ENCODE data around the gene ITIH6. TPM values are rescaled to one million over a fixed set of nuclear protein-coding genes. Genes with fewer than 3 reads are reported as not detected.

Gene ITIH6
- total RNA-seq, 2 experiments from 2014 or later, result not detected

- H3K79me2 ChIP-seq (ENCODE audit: insufficient read depth, low read depth, low read length), result no peaks in the 10 kb centered on the region
- ChIA-PET CTCF (ENCODE audit: unreplicated experiment) (no interaction called here), POLR2A (no interaction called here)
- H3K4me3 ChIP-seq (ENCODE audit: low read depth, low read length, poor library complexity, severe bottlenecking), result no peak overlapping the region
- no peak overlapping the region for H3K27ac ChIP-seq (ENCODE audit: low read depth, low read length, poor library complexity, severe bottlenecking)
- H3K36me3 ChIP-seq (ENCODE audit: insufficient read depth, low read length), result no peaks in the 10 kb centered on the region
- BruUV-seq (replicated peaks), result no TSS peak
- H3K4me2 ChIP-seq (ENCODE audit: low read length), result no peak overlapping the region
- TF ChIP-seq EZH2phosphoT487 (IDR thresholded peaks at IDR 0.05; ENCODE audit: borderline replicate concordance, low read depth, low read length), result no peak
- TF ChIP-seq CTCF (conservative IDR thresholded peaks at IDR 0.05; ENCODE audit: low read length), result no peak
- H2AFZ ChIP-seq (ENCODE audit: low read length), result no peak overlapping the region
- H3K9me3 ChIP-seq (ENCODE audit: low read length), result no peaks in the 10 kb centered on the region
- H3K4me1 ChIP-seq (ENCODE audit: insufficient read depth, low read length, poor library complexity, severe bottlenecking), result no peaks in the 10 kb centered on the region
- H3K9me2 ChIP-seq (ENCODE audit: insufficient read depth, low read length), result no peaks in the 10 kb centered on the region
- intact Hi-C loops (cut with micrococcal nuclease; ENCODE audit: unreplicated experiment), result no loop called here
- no peak for DNase-seq (ENCODE audit: low spot score)
- H4K20me1 ChIP-seq (ENCODE audit: insufficient read depth, low read length), result no peaks in the 10 kb centered on the region
These were observed 28.5 kb upstream of the ITIH6 start for GRCh38 chrX:54826598-54826997.

- no peaks in the 10 kb centered on the region for H3K4me1 ChIP-seq (ENCODE audit: insufficient read depth, low read length, poor library complexity, severe bottlenecking)
- ChIA-PET CTCF (ENCODE audit: unreplicated experiment) (no interaction called here), POLR2A (no interaction called here)
- DNase-seq (ENCODE audit: low spot score), result peak; percentile 12
- no peaks in the 10 kb centered on the region for H3K36me3 ChIP-seq (ENCODE audit: insufficient read depth, low read length)
- no peak overlapping the region for H3K4me2 ChIP-seq (ENCODE audit: low read length)
- no peak overlapping the region for H3K27ac ChIP-seq (ENCODE audit: low read depth, low read length, poor library complexity, severe bottlenecking)
- no peaks in the 10 kb centered on the region for H4K20me1 ChIP-seq (ENCODE audit: insufficient read depth, low read length)
- H2AFZ ChIP-seq (ENCODE audit: low read length), result no peak overlapping the region
- intact Hi-C loops (cut with micrococcal nuclease; ENCODE audit: unreplicated experiment), result no loop called here
- TF ChIP-seq EZH2phosphoT487 (IDR thresholded peaks at IDR 0.05; ENCODE audit: borderline replicate concordance, low read depth, low read length) (no peak), CTCF (conservative IDR thresholded peaks at IDR 0.05; ENCODE audit: low read length) (peak; percentile 44; the same call in 1 of the 2 replicates)
- BruUV-seq (replicated peaks), result no TSS peak
- no peaks in the 10 kb centered on the region for H3K79me2 ChIP-seq (ENCODE audit: insufficient read depth, low read depth, low read length)
- no peaks in the 10 kb centered on the region for H3K9me3 ChIP-seq (ENCODE audit: low read length)
- no peak overlapping the region for H3K4me3 ChIP-seq (ENCODE audit: low read depth, low read length, poor library complexity, severe bottlenecking)
- no peaks in the 10 kb centered on the region for H3K9me2 ChIP-seq (ENCODE audit: insufficient read depth, low read length)
These were observed 27.8 kb upstream of the ITIH6 start for GRCh38 chrX:54825716-54826438.

GRCh38 chrX:54824722-54825121 is 26.7 kb upstream of the ITIH6 start:
- H4K20me1 ChIP-seq (ENCODE audit: insufficient read depth, low read length), result no peaks in the 10 kb centered on the region
- no peak for TF ChIP-seq EZH2phosphoT487 (IDR thresholded peaks at IDR 0.05; ENCODE audit: borderline replicate concordance, low read depth, low read length)
- no peak for TF ChIP-seq CTCF (conservative IDR thresholded peaks at IDR 0.05; ENCODE audit: low read length)
- DNase-seq (ENCODE audit: low spot score), result no peak
- no TSS peak for BruUV-seq (replicated peaks)
- ChIA-PET CTCF (ENCODE audit: unreplicated experiment) (no interaction called here), POLR2A (no interaction called here)
- no peaks in the 10 kb centered on the region for H3K4me1 ChIP-seq (ENCODE audit: insufficient read depth, low read length, poor library complexity, severe bottlenecking)
- no peaks in the 10 kb centered on the region for H3K9me3 ChIP-seq (ENCODE audit: low read length)
- H3K9me2 ChIP-seq (ENCODE audit: insufficient read depth, low read length), result no peaks in the 10 kb centered on the region
- H3K27ac ChIP-seq (ENCODE audit: low read depth, low read length, poor library complexity, severe bottlenecking), result no peak overlapping the region
- no peak overlapping the region for H2AFZ ChIP-seq (ENCODE audit: low read length)
- intact Hi-C loops (cut with micrococcal nuclease; ENCODE audit: unreplicated experiment), result no loop called here
- no peak overlapping the region for H3K4me3 ChIP-seq (ENCODE audit: low read depth, low read length, poor library complexity, severe bottlenecking)
- H3K79me2 ChIP-seq (ENCODE audit: insufficient read depth, low read depth, low read length), result no peaks in the 10 kb centered on the region
- H3K36me3 ChIP-seq (ENCODE audit: insufficient read depth, low read length), result no peaks in the 10 kb centered on the region
- H3K4me2 ChIP-seq (ENCODE audit: low read length), result no peak overlapping the region

Measured in OCI-LY7 (cell line).